Inflammatory macrophage treated with lipopolysaccharide for 4 hours (primary cell): Measurements from ENCODE around the gene CDH4.

Experiments
- DNase-seq: peaks from one replicate; pipeline ENCODE4 v3.0.0-alpha.2; 2020

Gene CDH4

DNA sequence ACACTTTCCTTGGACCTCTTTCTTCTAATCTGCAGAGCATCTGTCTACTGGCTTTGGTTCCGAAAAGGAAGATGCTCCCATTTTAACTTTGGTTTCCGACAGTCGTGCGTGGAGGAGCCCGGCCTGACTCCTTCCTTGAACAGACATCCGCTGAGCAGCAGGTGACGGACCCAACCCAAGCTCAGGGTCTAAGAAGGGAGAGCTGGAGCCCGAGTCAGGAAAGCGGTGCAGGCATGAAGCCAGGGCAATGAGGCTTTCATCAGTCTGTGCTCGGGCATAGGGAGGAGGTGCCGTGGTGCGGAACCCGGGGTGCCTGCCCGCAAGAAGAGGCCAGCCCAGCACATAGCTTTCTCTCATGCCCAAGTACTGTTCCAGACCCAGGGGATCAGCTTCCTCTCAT lies 109.4 kb downstream of the CDH4 start:
- no peak for DNase-seq

DNA sequence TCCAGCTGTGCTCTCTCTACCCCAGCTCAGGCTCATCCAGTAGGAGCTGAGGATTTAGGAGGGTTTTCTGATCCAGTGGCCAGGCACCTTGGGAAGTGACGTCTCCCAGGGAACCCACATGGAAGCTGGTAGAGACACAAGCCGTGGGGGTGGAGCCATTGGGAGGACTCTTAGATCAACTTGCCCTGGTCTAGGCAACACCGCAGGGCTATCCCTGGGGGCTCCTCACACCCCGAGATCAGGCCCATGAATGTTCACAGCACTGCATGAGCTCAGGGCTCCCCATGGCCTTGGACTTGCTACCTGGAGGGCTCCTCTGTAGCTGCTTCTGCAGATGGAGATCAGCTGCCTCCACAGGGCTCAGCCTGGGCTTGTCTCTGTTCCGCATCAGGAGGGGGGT lies 112.1 kb downstream of the CDH4 start:
- DNase-seq = no peak

DNA sequence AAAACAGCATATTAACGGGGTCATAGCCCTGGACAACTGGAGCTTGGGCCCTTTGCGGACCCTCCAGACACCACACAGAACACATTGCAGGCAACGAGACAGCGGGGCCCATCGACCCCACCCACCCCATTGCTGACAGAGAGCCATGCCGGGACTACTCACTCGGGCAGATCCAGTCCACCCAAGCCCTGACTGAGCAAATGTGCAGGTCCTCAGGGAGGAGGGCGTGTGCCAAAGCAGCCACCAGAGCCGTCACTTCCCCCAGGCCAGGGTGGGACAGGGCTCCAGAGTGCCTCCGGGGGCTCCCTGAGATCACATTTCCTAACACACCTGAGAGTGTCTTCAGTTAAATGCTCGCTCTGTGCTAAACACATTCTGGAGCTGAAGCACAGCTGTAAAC lies 114.9 kb downstream of the CDH4 start:
- DNase-seq = no peak

DNA sequence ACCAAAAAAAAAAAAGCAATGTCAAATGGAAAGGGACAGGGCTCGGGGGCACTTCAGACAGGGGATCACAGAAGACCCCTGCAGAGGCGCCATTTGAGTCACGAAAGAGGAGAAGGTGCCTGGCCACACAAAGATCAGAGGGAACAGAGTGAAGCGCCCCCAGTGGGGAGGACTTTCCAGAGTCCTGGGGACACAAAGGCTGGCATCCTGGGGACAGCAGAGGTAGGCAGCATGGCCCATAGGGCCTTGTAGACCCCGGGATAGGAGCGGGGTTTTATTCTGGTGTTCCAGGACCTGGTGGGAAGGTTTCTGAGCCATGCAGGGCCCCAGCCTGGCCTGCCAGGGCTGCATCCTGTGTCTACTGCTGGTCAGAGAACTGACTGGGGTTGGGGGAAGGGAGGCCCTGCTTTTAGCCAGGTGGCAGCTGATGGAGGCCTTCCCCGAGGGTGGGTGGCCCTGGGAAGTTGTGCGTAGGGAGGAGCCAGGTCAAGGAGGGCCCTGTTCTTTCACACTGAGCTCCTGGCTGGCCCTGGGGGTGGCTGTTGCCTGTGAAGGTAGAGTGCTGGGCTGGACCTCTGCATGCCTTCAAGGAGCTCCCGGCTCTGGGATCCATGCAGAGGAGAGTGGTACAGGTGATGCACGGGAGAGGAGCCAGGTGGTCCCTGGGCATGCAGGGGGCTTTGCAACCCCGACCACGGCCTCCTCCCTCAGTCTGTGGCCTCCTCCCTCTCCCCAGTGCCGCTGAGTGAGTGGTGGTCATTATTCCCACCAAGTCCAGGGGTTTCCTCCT lies 117.9 kb downstream of the CDH4 start:
- DNase-seq = no peak

DNA sequence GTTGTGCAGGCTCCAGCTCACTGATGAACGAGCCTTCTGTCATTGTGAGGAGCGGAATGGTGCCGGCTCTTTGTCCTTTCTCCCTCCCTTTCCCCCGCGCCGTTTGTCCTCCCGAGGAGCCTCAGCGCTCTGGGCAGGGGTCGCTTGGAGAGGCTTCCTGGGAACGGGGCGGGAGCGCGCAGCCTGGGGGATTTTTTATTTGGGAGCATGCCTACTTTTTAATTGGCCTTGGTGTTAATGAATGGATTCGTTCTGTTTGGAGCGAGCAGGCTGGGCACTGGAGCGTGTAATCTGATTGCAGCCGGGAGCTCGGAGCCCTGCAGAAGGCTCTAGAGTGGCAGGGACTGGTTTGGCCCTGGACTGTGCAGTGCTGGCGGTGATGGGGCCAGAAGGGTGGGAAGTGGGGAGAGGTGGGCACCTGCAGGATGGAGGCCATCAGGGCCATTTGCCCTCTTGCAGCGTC lies 118.8 kb downstream of the CDH4 start:
- DNase-seq = no peak

DNA sequence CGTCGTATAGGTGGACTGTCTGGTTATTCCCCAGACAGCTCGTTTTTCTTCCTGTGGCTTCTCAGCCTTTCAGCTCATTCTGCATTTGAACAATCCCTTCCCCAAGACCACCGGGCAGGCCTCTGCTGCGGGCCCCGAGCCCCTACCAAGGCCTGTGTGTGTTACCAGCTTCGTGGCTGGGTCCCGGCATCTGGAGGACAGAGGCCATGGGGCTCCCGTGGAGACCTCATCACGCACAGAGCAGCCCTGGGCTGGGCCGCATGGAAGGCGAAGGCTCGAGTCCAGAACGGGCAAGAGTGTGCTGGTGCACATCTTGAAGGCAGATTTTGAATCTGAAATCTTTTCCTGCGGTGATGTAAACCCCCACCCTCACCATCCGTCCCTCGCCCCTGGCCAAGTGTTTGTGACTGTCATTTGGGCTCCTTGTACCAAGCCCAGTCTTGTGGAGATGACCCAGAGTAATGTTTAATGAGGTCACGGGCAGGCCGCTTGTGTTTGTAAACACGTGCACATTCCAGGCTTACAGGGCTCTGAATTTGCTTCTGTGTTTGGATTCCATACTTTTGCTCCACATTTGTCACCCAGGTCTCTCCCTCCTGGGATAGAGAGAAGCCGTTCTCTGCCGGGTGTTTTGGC lies 119.6 kb downstream of the CDH4 start:
- DNase-seq = no peak

DNA sequence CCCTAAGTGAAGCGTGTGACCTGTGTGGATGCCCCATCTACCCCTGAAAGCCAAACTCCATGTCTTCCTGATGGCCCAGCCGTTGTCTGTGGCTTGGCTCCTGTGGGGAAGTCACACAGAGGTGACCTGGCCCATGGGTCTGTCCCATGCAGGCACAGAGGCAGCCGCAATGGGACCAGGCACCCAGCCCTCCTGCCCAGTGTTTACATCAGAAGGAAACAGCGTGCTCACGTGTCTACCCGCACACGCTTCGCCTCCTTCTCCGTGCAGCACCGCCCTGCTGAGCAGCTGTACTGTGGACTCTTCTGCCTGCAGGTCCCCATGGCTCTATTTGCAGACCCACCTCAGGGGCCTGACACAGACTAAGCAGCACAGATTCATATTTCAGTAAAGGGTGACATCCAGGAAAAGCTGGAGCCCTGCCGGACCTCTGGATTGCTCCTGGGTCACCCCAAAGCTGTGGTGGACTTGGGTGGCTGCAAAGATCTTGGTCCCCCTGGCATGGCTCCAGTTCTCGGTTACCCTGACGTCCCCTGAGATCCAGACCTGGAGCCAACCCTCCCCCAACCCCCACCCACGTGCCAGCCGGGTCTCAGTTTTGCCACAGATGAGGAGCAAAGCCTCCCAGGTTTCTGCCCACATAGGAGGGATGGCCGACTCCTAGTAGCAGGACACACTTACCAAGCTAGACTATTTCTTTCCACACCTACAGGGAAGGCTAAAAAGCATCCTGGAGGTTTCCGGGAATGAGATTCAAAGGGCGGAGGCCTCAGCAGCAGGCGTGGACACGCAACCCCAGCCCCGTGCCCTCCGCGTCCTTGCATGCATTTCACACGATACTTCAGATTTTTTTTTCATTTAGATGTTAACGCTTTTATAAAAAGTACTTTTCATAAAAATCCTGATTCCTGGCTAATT lies 120.3 kb downstream of the CDH4 start:
- DNase-seq = no peak

DNA sequence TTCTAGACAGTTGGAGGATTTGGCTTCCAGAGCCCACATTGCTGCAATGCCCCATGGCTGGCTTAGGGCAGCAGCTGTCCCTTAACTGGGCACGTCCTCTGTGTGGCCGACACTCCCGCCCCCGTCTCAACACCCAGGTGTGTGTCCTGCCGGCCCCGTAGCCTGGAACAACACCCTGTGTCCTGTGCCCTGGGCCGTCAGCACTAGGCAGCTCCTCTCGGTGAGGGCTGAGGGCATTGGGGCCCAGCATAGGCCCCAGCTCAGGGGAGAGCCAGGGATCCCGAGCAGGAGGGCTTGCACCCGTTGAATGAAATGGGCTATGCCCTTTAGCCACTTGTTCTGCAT lies 121.0 kb downstream of the CDH4 start:
- DNase-seq = no peak

DNA sequence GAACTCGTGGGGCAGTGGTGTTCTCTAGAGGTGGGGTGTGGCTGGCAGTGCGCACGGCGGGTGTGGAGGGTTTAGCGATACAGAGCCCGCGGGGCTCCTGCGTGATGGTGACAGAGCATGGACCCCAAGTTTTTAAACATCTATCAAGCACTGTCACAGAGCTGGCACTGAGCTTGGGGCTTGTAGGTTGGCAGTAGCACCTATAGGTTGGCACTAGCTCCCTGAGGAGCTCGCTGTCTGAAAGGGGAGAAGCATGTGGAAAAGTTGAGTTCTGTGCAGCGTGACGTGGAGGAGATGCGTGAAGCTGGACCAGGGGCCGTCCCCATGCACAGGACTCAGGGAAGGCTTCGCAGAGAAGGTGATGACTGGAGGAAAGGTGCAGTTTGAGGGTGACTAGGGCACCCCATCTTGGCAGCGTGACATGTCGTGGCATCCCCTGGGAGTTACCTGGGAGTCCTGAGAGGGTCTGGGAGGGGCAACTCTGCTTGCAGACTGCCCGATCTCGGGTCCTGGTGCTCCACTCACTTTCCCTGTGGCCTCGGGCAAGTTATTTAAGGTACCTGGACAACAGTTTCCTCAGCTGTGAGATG lies 122.0 kb downstream of the CDH4 start:
- no peak for DNase-seq

DNA sequence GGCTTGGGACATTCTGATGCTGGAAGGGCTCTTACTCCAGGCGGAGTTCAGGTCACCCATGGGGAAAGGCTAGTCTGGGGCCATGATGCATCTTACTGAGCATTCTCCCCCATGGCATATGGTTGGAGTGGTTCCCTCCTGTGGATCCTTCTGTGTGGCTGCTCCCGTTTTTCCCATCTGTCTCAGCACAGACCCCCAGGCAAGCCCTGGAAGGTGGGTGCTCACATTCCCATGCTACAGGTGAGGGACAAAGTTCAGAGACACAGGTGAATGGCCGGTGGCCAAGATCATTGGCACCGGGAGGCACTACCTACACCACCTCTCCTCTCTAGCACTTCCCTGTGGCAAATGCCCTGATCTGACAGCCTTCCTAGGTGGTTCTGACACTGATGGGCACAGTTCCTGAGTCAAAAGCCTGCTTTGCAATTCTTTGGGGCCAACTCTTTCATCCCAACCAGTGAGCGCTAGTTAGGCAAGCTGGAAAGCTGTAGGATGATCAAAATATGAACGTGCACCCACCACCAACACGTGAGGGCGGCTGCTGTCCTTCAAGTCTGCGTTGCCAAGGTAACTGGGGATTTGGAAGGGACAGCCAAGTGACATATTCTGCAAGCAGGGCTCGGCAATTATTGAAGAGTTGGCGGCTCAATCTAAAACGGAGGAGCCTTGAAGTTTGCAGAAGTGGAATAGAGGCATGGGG lies 124.6 kb downstream of the CDH4 start:
- DNase-seq = no peak

DNA sequence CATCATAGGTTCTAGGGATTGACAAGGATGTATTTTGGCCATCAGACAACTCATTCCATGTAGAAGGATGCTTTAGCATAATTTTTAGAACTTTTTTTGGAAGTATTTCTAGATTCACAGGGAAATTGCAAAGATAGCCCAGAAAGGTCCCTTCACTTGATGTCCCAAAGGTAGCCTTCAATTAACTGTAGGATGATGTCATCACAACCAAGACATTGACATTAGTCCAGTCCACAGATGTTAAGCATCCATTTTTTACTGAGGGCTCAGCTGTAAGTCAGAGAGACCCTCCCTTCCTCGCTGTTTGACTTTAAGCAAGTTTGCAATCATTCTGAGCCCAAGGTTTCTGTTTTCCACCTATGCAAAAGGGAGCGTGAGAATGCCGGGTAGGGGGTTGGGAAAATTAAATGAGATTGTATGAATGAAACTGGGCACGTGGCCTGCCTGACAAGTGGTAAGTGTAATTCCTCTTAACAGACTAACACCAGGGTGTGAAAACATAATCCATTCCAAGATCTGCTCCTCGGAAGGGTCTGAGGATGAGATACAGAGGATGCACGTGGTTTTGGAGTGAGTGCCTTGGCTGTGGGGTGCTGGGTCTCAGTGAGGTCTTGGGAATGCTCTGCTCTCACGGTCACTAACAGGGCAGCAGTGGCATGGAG lies 126.8 kb downstream of the CDH4 start:
- no peak for DNase-seq

DNA sequence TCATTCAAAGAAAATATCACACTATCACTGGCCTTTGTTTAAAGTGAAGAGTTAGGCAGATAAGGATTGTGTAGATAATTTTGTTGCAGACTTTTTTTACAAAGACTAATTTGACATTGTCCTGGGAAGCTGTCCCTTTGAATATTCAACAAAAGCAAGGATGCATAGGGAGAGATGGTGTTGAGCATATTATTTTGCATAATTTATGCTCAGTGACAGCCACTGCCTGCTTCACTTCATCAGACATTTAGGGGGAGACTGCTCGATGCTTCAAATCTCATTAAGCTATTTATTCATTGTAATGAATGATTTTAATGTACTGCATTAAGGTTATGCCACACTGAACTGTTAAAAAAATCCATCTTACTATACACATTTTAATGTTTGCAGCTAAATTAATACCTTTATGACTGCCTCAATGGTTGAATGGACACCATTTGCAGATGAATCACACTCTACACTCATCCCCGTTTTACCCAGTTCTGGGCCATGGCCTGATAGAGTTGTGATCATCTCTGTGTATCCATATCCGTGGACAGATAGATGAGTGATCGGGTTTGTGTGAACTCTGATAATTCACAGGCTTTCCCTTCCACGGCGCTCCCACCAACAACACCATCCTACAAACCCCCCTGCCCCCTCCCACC lies 128.0 kb downstream of the CDH4 start:
- DNase-seq = no peak

DNA sequence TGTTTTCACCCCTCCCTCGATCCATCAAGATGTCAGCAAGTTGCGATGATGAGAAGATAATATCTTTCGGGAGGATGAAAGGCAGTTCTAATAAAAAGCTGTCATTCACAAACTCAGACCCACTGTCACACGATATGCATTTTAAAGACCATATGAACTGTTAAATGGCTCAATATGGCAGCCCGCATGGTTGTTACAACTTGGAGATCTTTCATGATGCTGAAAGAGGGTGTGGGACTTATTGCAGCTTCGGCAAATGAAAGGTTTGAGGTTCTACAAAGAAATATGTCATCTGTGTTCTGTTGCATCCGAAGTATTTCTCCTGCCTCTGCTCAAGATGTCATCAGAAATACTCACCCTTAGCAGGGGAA lies 128.5 kb downstream of the CDH4 start:
- DNase-seq = no peak

DNA sequence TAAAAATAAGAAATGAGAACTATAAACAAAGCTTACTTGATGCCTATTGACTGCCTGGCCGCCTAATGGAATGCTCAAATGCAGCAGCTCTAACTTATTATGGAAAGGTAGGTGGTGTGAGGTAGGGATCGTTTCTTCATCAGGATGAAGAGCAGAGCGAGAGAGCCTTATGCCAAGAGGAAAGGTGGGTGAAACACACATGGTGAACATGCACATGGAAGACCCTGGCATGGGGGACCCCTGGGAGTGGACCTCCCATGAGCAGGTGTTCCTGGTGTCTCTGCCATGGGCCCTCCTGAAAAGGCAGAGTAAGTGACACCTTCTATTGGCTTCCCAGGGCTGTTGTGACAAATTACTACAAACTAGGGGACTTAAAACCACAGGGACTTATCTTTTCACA lies 130.1 kb downstream of the CDH4 start:
- no peak for DNase-seq

DNA sequence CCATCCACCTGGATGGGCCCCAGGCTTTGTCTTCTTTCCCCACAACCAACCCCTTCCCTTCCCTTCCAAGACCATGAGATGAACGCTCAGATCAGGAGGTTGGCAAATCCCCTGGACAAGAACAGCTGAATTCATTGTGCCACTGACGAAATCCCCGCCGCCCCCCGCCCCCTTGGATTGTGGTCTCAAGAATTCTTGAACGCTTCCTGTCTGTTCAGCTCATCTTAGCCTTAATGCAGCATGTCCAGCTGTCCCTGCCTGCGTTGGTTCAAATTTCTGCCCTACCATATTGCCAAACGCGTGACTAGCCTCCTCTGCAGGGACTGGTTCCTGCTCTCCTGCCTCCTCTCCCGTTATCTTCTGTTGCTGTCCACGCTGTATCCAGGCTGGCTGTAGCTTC lies 133.2 kb downstream of the CDH4 start:
- no peak for DNase-seq

DNA sequence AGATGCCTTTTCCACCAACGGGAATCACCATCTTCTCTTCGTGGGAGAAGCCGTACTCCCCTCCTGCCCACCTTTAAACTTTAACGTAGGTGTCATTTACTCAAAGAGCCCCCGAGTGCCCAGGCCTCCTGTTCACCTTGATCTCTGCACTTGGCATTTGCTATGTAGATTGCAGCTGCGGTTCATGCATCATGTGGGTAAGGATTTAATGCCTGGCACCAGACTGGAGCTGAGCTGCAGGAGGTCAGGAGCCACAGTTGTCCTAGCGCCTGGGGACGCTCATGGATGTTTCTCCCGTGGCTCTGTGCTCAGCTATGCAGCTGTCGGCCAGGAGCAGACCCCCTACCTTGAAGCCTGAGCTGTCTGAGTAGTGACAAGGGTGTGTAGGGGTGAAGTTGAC lies 133.7 kb downstream of the CDH4 start:
- no peak for DNase-seq

DNA sequence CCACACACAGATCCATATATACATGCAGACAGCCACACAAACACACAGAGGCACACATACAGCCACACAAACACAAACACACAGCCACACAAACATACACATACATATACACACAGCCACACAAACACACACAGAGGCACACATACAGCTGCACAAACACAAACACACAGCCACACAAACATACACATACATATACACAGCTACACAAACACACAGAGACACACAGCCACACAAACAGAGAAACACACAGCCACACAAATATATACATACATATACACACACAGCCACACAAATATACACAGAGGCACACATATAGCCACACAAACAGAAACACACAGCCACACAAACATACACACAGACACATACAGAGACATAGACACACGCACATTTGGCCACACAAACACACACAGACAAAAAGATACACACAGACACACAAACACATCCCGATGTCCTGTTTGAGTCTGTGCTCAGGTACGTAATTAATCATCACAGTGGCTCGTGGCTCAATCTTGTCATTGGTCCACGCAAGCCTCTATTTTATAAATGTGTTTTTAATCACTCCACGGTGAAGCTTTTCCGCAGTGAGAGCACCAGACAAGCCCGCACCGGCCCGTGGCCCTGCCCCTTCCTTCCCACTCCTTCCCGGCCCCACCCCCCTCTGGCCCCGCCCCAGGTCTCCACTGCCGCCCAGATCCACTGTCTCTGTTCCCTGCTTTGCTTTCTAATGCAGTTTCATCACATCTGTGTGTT lies 135.3 kb downstream of the CDH4 start:
- no peak for DNase-seq

DNA sequence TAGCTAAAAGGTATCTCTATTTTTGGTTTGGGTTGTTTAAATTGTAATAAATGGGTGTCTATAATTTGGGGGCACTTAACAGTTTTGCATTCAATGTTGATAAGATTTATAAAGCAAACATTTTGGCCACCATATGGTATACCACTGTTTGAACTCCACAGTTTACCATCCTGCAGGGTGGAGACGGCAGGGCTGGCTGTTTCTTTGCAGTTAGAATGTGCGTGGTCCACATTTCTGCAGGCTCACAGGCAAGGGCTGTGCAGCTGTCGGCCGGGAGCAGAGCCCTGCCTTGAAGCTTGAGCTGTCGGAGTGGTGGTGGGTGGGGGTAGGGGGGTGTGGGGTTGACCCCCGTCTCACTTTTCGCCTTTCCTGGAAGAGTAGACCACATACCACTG lies 135.9 kb downstream of the CDH4 start:
- no peak for DNase-seq

DNA sequence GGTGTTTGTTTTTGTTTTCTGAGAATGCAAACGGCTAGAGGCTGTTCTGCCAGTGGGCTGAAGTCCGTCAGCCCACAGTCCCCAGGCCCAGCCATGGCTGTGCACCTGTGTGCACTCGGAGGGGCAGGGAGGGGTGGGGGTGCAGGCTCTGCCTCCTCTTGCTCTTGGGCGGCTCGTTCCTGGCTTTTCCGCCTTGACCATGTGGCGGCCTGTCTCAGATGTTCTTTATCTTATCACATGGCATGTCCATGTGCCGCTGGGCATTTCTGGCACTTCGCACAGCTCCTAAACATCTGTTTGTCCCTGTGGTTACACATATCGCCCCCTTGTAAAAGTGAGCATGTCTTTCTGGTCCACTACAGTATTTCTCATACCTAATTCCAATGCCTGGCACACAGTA lies 137.0 kb downstream of the CDH4 start:
- no peak for DNase-seq

DNA sequence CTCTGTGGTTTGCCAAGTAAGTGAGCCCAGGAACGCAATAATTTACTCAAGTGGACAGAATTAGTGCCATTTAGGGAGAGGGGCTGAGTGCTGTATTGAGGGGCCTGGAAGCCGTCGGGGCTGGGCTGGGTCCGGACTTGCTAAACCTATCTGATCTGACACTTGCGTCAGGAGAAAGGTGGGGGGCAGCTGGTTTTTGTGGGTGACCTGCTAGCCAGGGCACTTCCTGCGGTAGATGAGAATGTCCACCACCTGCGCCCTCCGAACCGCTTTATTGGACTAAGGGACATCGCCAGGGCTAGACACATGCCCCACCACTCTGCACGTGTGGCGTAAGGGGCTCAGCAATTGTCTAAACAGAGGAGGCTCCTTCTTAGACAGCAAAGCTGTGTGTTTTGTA lies 139.1 kb downstream of the CDH4 start:
- DNase-seq = no peak
